GM18909 (cell line): Measurements from ENCODE around the gene NUP43.
"Not testable (repeated sequence)": the region's sequence is repeated elsewhere in the genome, so short reads cannot be mapped to it uniquely, and the experiment has no call there.

ENCODE experiments used
- ATAC-seq: cut with Tn5 transposase; IDR thresholded peaks from one replicate; pipeline ENCODE4 v1.9.1; 2021; ENCODE audit warnings: mild to moderate bottlenecking; ENCODE audit not compliant: unreplicated experiment, poor library complexity

The NUP43 gene

GRCh38 chr6:149698175-149698574, 48.2 kb downstream of the NUP43 start:
- ATAC-seq = no peak

- no peak for ATAC-seq
These were observed 49.4 kb downstream of the NUP43 start for GRCh38 chr6:149696901-149697300.

GRCh38 chr6:149694921-149695320, 51.4 kb downstream of the NUP43 start:
- ATAC-seq = no peak

- ATAC-seq = no peak
These were observed 55.1 kb downstream of the NUP43 start for GRCh38 chr6:149691201-149691600.

GRCh38 chr6:149686230-149686629, 60.1 kb downstream of the NUP43 start:
- ATAC-seq = no peak

GRCh38 chr6:149683256-149683859, 63.0 kb downstream of the NUP43 start:
- ATAC-seq = no peak

- ATAC-seq = not testable (repeated sequence)
These were observed 64.5 kb downstream of the NUP43 start for GRCh38 chr6:149681845-149682244.

GRCh38 chr6:149681209-149681608, 65.1 kb downstream of the NUP43 start:
- ATAC-seq = no peak

- ATAC-seq = no peak
These were observed 65.8 kb downstream of the NUP43 start for GRCh38 chr6:149680503-149680902.
